SK-MEL-5 (cell line): ENCODE measurements around the gene XBP1. TPM values are rescaled to one million over a fixed set of nuclear protein-coding genes. Genes with fewer than 3 reads are reported as not detected.
A peak's percentile ranks its signal among the peaks of the same experiment; 100 is the strongest.
"Not testable (repeated sequence)": the region's sequence is repeated elsewhere in the genome, so short reads cannot be mapped to it uniquely, and the experiment has no call there.

ENCODE experiments used
- DNase-seq: peaks from one replicate; pipeline ENCODE4 v3.0.0-alpha.2; 2016; ENCODE audit warnings: low read depth, low spot score
- in situ Hi-C: cut with HindIII; loops from 2 replicates; pipeline ENCODE4 v1.10.0; 2016; ENCODE audit warnings: low sequenced_read_pairs, high pct_unique_total_duplicates, low pct_unique_long_range_greater_than_20kb
- small RNA-seq, 2 experiments: library from RNA; depleted of rRNA; stranded (forward); fragments of <200 nt; gene quantifications; one replicate each; pipeline ENCODE3, GENCODE V24; 2014
- total RNA-seq: library from RNA; depleted of rRNA; stranded (reverse); fragments of >200 nt; shearing (Covaris generic); gene quantifications from 2 replicates; pipeline ENCODE4 v1.2.3, GENCODE V29; 2014; rRNA removed

The XBP1 gene
- total RNA-seq, 1 experiment from 2014 or later: 286 TPM

- in situ Hi-C loops: no loop called here
- peak; percentile 97 for DNase-seq
Measured at GRCh38 chr22:28772633-28773460, 27.5 kb downstream of the XBP1 start, which contains the start of gene CCDC117. TSS of gene CCDC117 (plus strand) at chr22:28772695. CDS start at chr22:28772850, 155 bp downstream.

GRCh38 chr22:28771195-28771791, 29.1 kb downstream of the XBP1 start:
- in situ Hi-C loops: no loop called here
- DNase-seq: peak; percentile 93

GRCh38 chr22:28769394-28770085, 30.8 kb downstream of the XBP1 start:
- in situ Hi-C loops: no loop called here
- DNase-seq: no peak

GRCh38 chr22:28768701-28769393, 31.5 kb downstream of the XBP1 start:
- no peak for DNase-seq
- in situ Hi-C loops: no loop called here

GRCh38 chr22:28766628-28767027, 33.7 kb downstream of the XBP1 start:
- in situ Hi-C loops: no loop called here

GRCh38 chr22:28762000-28762399, 38.4 kb downstream of the XBP1 start:
- DNase-seq, in situ Hi-C loops: not testable (repeated sequence)

More at GRCh38 chr22:28766628-28767027, 33.7 kb downstream of the XBP1 start:
- DNase-seq: no peak

GRCh38 chr22:28761449-28761755, 39.0 kb downstream of the XBP1 start:
- DNase-seq: no peak
- in situ Hi-C loops: no loop called here

- in situ Hi-C loops: no loop called here
- no peak for DNase-seq
Measured at GRCh38 chr22:28759861-28760560, 40.4 kb downstream of the XBP1 start.

GRCh38 chr22:28754512-28754911, 45.9 kb downstream of the XBP1 start:
- DNase-seq, in situ Hi-C loops: not testable (repeated sequence)

- in situ Hi-C loops: no loop called here
- no peak for DNase-seq
Measured at GRCh38 chr22:28750471-28750881, 49.9 kb downstream of the XBP1 start.

Small RNA genes lying within 50 kb of the gene (small RNA-seq; reads per million reads assigned to genes)
- 0 reads per million in 2 experiments for gene Z93930.1

Other genes with a start within 250 kb of the XBP1 start
- gene TTC28, start 120.7 kb downstream of the XBP1 start, total RNA-seq: 5.8 and 7.8 TPM in 2 replicates
- gene CHEK2, start 58.7 kb downstream of the XBP1 start, total RNA-seq: 25.5 and 29.1 TPM in 2 replicates
- gene HSCB, start 58.5 kb downstream of the XBP1 start, total RNA-seq: 30.3 and 32.9 TPM in 2 replicates
- 37.2 and 42.2 TPM in 2 replicates for gene CCDC117, start 27.9 kb downstream of the XBP1 start, total RNA-seq
- 4.3 and 4.6 TPM in 2 replicates for gene ZNRF3, start 83.0 kb upstream of the XBP1 start, total RNA-seq